GM23338 (cell line): Measurements from ENCODE around the gene FAM117A. TPM values are rescaled to one million over a fixed set of nuclear protein-coding genes. Genes with fewer than 3 reads are reported as not detected.

Experiments
- ATAC-seq: fragments of 200-7000 bp; cut with Tn5 transposase; 3 replicates; pipeline ENCODE4 v1.9.1; 2020
- DNase-seq: peaks from one replicate; pipeline ENCODE4 v3.0.0-alpha.2; 2015; ENCODE audit warnings: low spot score
- H2AFZ ChIP-seq: fragments of 200-600 bp; sonication (generic); 2 replicates; pipeline ENCODE4 v1.8.0; 2016; ENCODE audit warnings: antibody characterized with exemption, mild to moderate bottlenecking, moderate library complexity
- H3F3A ChIP-seq: fragments of 200-600 bp; sonication (generic); replicated peaks from 2 replicates; pipeline ENCODE4 v1.8.0; 2017; ENCODE audit warnings: antibody characterized with exemption, mixed run types, low read depth
- H3K27ac ChIP-seq: fragments of 200-600 bp; sonication (generic); 2 replicates; pipeline ENCODE4 v1.6.1; 2016; ENCODE audit warnings: low read depth
- H3K27me3 ChIP-seq: fragments of 200-600 bp; sonication (generic); 2 replicates; pipeline ENCODE4 v1.8.0; 2016; ENCODE audit warnings: mild to moderate bottlenecking, mixed run types, moderate library complexity; ENCODE audit not compliant: insufficient read depth
- H3K36me3 ChIP-seq: fragments of 200-600 bp; sonication (generic); 2 replicates; pipeline ENCODE4 v1.8.0; 2016; ENCODE audit warnings: mild to moderate bottlenecking; ENCODE audit not compliant: insufficient read depth
- H3K4me1 ChIP-seq: fragments of 200-600 bp; sonication (generic); 2 replicates; pipeline ENCODE4 v1.8.0; 2016; ENCODE audit warnings: mild to moderate bottlenecking, moderate library complexity; ENCODE audit not compliant: insufficient read depth
- H3K4me2 ChIP-seq: fragments of 200-600 bp; sonication (generic); 2 replicates; pipeline ENCODE4 v1.7.1; 2017; ENCODE audit warnings: mixed run types
- H3K4me3 ChIP-seq: fragments of 200-600 bp; sonication (generic); 2 replicates; pipeline ENCODE4 v1.6.1; 2016; ENCODE audit warnings: mixed run types
- H3K79me2 ChIP-seq: fragments of 200-600 bp; sonication (generic); replicated peaks from 2 replicates; pipeline ENCODE4 v1.8.0; 2017; ENCODE audit warnings: mild to moderate bottlenecking; ENCODE audit not compliant: insufficient read depth
- H3K9me2 ChIP-seq: fragments of 200-600 bp; sonication (generic); 2 replicates; pipeline ENCODE4 v1.8.0; 2017; ENCODE audit not compliant: insufficient read depth
- H4K20me1 ChIP-seq: fragments of 200-600 bp; sonication (generic); replicated peaks from 2 replicates; pipeline ENCODE4 v1.8.0; 2017; ENCODE audit warnings: mild to moderate bottlenecking; ENCODE audit not compliant: insufficient read depth
- H3K27ac Mint-ChIP-seq: 2 replicates; pipeline ENCODE4 v1.8.0; 2020; ENCODE audit warnings: inconsistent platforms, mild to moderate bottlenecking, moderate library complexity, mixed read lengths
- H3K27me3 Mint-ChIP-seq: 3 replicates; pipeline ENCODE4 v1.8.0; 2022; ENCODE audit warnings: low read depth, mild to moderate bottlenecking, moderate library complexity, mixed read lengths, inconsistent platforms; ENCODE audit not compliant: insufficient read depth, poor library complexity
- H3K36me3 Mint-ChIP-seq: 3 replicates; pipeline ENCODE4 v1.8.0; 2021; ENCODE audit warnings: low read depth, mild to moderate bottlenecking, inconsistent platforms, moderate library complexity, mixed read lengths
- H3K4me1 Mint-ChIP-seq: 3 replicates; pipeline ENCODE4 v1.8.0; 2020; ENCODE audit warnings: mild to moderate bottlenecking, inconsistent platforms, mixed read lengths
- H3K4me3 Mint-ChIP-seq: 3 replicates; pipeline ENCODE4 v1.8.0; 2021; ENCODE audit warnings: moderate library complexity, mild to moderate bottlenecking, inconsistent platforms, mixed read lengths
- H3K9me3 Mint-ChIP-seq: 3 replicates; pipeline ENCODE4 v1.8.0; 2020; ENCODE audit warnings: moderate library complexity, mild to moderate bottlenecking, inconsistent platforms, mixed read lengths
- CTCF ChIP-seq, 2 experiments: fragments of 200-600 bp in 1 of 2; sonication (generic) in 1 of 2; conservative IDR thresholded peaks; 2 replicates each; pipeline versions ENCODE4 v1.5.1 to v1.6.1; 2016 to 2017; ENCODE audit warnings: antibody characterized with exemption in 2 of 2, low read depth in 2 of 2, mild to moderate bottlenecking in 2 of 2, moderate library complexity in 1 of 2
- EZH2 ChIP-seq: fragments of 200-600 bp; sonication (generic); IDR thresholded peaks from one replicate; pipeline ENCODE4 v1.8.0; 2017; ENCODE audit warnings: antibody characterized with exemption, mild to moderate bottlenecking, low read depth; ENCODE audit not compliant: unreplicated experiment
- JUNB ChIP-seq: IDR thresholded peaks from one replicate; pipeline ENCODE4 v1.6.1; 2016; ENCODE audit warnings: antibody characterized with exemption; ENCODE audit not compliant: unreplicated experiment
- NANOG ChIP-seq: IDR thresholded peaks from 2 replicates; pipeline ENCODE4 v1.6.1; 2016; ENCODE audit warnings: antibody characterized with exemption, borderline replicate concordance
- POLR2AphosphoS5 ChIP-seq: IDR thresholded peaks from 2 replicates; pipeline ENCODE4 v1.6.1; 2016; ENCODE audit warnings: antibody characterized with exemption, low read depth
- STAT1 ChIP-seq: IDR thresholded peaks from one replicate; pipeline ENCODE4 v1.6.1; 2016; ENCODE audit warnings: antibody characterized with exemption; ENCODE audit not compliant: unreplicated experiment
- ZNF331 ChIP-seq: fragments of 250-450 bp; sonication (Bioruptor Pico); IDR thresholded peaks from 2 replicates; pipeline ENCODE4 v1.5.0; 2020; ENCODE audit warnings: low read depth, mild to moderate bottlenecking, moderate library complexity
- polyA plus RNA-seq: library from polyadenylated mRNA; unstranded; fragments of >200 nt; fragmentation: Nextera tagmentation; extraction: Ambion mirVana; gene quantifications from 2 replicates; pipeline ENCODE4 v1.2.1, GENCODE V29; 2016
- total RNA-seq: library from RNA; depleted of rRNA; stranded (reverse); fragments of >200 nt; shearing (Covaris generic); gene quantifications from 2 replicates; pipeline ENCODE4 v1.2.3, GENCODE V29; 2014
- TF ChIP-seq, protein P1 (sequence below): IDR thresholded peaks from one replicate; pipeline ENCODE4 v1.6.1; 2018; ENCODE audit warnings: antibody characterized with exemption; ENCODE audit not compliant: unreplicated experiment
- TF ChIP-seq, protein P2 (sequence below): fragments of 250-450 bp; sonication (Bioruptor Pico); IDR thresholded peaks from 2 replicates; pipeline ENCODE4 v1.5.0; 2020; ENCODE audit warnings: mild to moderate bottlenecking, moderate library complexity

FAM117A gene
- total and polyA plus RNA-seq, 2 experiments from 2014 or later, result 21.3 to 46.4 TPM

DNA sequence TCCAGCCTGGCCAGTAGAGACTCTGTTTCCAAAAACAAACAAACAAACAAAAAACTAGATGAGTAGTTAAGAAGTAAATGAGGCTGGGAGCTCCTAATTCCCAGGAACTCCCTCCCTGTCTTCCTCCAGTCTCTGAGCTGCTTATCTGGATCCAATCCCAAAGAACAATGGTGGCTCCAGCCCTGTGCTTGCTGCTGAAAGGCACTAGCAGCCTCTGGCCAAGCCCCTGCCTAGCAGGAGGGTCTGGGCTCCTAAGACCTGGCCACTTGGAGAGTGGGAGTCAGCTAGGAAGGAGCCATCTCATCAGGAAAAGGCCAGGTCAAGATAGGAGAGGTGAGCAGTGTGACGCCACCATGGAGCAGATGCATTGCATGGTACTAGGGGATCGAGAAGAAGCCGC is 41.9 kb downstream of the FAM117A start (continued):
- TF ChIP-seq, protein P1, sequence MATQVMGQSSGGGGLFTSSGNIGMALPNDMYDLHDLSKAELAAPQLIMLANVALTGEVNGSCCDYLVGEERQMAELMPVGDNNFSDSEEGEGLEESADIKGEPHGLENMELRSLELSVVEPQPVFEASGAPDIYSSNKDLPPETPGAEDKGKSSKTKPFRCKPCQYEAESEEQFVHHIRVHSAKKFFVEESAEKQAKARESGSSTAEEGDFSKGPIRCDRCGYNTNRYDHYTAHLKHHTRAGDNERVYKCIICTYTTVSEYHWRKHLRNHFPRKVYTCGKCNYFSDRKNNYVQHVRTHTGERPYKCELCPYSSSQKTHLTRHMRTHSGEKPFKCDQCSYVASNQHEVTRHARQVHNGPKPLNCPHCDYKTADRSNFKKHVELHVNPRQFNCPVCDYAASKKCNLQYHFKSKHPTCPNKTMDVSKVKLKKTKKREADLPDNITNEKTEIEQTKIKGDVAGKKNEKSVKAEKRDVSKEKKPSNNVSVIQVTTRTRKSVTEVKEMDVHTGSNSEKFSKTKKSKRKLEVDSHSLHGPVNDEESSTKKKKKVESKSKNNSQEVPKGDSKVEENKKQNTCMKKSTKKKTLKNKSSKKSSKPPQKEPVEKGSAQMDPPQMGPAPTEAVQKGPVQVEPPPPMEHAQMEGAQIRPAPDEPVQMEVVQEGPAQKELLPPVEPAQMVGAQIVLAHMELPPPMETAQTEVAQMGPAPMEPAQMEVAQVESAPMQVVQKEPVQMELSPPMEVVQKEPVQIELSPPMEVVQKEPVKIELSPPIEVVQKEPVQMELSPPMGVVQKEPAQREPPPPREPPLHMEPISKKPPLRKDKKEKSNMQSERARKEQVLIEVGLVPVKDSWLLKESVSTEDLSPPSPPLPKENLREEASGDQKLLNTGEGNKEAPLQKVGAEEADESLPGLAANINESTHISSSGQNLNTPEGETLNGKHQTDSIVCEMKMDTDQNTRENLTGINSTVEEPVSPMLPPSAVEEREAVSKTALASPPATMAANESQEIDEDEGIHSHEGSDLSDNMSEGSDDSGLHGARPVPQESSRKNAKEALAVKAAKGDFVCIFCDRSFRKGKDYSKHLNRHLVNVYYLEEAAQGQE, result no peak
- TF ChIP-seq JUNB (no peak), CTCF (conservative IDR thresholded peaks at IDR 0.05; ENCODE audit: low read depth in 2 of 2) (no peak)

DNA sequence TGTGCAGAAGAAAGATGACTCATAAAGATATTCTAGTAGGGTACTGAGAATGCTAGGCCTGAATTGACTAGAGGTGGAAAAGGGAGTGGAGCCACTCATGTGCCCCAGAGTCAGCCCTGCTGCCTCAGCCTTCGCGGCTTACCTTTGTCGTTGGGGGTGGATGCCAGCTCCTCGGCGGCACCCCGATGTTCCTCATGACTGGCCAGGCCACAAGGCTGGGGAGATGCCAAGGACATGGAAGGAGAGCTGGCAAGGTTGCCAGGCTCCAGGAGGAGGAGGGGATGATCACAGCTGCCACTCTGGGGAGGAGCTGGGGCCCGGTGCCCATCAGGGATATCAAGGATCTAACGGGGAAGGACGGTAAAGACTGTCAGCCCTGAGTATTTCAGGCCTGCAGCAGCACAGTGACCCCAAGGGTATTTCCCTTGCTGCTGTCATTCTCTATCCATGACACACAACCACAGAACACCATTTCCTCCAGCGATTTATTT is 46.5 kb downstream of the FAM117A start:
- no peaks in the 10 kb centered on the region for H3K4me1 Mint-ChIP-seq
- H3K27me3 Mint-ChIP-seq, result peaks cover 3% of the 10 kb centered on the region
- H3K9me3 Mint-ChIP-seq, result no peaks in the 10 kb centered on the region
- no peaks in the 10 kb centered on the region for H3K4me1 ChIP-seq
- 0 out of 2 replicates have a peak, but pooled peaks cover 3% of the 10 kb centered on the region for H4K20me1 ChIP-seq
- no peaks in the 10 kb centered on the region for H3K9me2 ChIP-seq
- H3K36me3 ChIP-seq, result peaks cover 28% of the 10 kb centered on the region
- DNase-seq, result no peak
- no peak overlapping the region for H3K27ac ChIP-seq
- H3K4me2 ChIP-seq, result no peak overlapping the region
- no peaks in the 10 kb centered on the region for H3K27me3 ChIP-seq
- ATAC-seq, result no peak
- H3K4me3 Mint-ChIP-seq, result no peak overlapping the region
- H2AFZ ChIP-seq, result no peak overlapping the region
- H3K36me3 Mint-ChIP-seq, result peaks cover 76% of the 10 kb centered on the region
- H3K4me3 ChIP-seq, result no peak overlapping the region
- no peaks in the 10 kb centered on the region for H3K79me2 ChIP-seq
- no peak overlapping the region for H3K27ac Mint-ChIP-seq
- H3F3A ChIP-seq, result no peaks in the 10 kb centered on the region
- TF ChIP-seq, protein P2, sequence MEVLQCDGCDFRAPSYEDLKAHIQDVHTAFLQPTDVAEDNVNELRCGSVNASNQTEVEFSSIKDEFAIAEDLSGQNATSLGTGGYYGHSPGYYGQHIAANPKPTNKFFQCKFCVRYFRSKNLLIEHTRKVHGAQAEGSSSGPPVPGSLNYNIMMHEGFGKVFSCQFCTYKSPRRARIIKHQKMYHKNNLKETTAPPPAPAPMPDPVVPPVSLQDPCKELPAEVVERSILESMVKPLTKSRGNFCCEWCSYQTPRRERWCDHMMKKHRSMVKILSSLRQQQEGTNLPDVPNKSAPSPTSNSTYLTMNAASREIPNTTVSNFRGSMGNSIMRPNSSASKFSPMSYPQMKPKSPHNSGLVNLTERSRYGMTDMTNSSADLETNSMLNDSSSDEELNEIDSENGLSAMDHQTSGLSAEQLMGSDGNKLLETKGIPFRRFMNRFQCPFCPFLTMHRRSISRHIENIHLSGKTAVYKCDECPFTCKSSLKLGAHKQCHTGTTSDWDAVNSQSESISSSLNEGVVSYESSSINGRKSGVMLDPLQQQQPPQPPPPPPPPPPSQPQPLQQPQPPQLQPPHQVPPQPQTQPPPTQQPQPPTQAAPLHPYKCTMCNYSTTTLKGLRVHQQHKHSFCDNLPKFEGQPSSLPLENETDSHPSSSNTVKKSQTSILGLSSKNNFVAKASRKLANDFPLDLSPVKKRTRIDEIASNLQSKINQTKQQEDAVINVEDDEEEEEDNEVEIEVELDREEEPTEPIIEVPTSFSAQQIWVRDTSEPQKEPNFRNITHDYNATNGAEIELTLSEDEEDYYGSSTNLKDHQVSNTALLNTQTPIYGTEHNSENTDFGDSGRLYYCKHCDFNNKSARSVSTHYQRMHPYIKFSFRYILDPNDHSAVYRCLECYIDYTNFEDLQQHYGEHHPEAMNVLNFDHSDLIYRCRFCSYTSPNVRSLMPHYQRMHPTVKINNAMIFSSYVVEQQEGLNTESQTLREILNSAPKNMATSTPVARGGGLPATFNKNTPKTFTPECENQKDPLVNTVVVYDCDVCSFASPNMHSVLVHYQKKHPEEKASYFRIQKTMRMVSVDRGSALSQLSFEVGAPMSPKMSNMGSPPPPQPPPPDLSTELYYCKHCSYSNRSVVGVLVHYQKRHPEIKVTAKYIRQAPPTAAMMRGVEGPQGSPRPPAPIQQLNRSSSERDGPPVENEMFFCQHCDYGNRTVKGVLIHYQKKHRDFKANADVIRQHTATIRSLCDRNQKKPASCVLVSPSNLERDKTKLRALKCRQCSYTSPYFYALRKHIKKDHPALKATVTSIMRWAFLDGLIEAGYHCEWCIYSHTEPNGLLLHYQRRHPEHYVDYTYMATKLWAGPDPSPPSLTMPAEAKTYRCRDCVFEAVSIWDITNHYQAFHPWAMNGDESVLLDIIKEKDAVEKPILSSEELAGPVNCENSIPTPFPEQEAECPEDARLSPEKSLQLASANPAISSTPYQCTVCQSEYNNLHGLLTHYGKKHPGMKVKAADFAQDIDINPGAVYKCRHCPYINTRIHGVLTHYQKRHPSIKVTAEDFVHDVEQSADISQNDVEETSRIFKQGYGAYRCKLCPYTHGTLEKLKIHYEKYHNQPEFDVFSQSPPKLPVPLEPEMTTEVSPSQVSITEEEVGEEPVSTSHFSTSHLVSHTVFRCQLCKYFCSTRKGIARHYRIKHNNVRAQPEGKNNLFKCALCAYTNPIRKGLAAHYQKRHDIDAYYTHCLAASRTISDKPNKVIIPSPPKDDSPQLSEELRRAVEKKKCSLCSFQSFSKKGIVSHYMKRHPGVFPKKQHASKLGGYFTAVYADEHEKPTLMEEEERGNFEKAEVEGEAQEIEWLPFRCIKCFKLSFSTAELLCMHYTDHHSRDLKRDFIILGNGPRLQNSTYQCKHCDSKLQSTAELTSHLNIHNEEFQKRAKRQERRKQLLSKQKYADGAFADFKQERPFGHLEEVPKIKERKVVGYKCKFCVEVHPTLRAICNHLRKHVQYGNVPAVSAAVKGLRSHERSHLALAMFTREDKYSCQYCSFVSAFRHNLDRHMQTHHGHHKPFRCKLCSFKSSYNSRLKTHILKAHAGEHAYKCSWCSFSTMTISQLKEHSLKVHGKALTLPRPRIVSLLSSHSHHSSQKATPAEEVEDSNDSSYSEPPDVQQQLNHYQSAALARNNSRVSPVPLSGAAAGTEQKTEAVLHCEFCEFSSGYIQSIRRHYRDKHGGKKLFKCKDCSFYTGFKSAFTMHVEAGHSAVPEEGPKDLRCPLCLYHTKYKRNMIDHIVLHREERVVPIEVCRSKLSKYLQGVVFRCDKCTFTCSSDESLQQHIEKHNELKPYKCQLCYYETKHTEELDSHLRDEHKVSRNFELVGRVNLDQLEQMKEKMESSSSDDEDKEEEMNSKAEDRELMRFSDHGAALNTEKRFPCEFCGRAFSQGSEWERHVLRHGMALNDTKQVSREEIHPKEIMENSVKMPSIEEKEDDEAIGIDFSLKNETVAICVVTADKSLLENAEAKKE (CRISPR knock-in tag), result no peak
- no peak for TF ChIP-seq NANOG
- no peak for TF ChIP-seq CTCF (conservative IDR thresholded peaks at IDR 0.05; ENCODE audit: low read depth in 2 of 2)
- no peak for TF ChIP-seq POLR2AphosphoS5
- TF ChIP-seq STAT1, result no peak
- no peak for TF ChIP-seq ZNF331 (CRISPR knock-in tag)
- TF ChIP-seq EZH2, result no peak
